ENCODE results near the gene FBXL15. TPM values are rescaled to one million over a fixed set of nuclear protein-coding genes. Genes with fewer than 3 reads are reported as not detected.

Gene FBXL15
- total and polyA plus RNA-seq, 2 donors (not counting 1 experiment from before 2014, with no cell fraction given): 2.8 to 7.3 TPM

DNA sequence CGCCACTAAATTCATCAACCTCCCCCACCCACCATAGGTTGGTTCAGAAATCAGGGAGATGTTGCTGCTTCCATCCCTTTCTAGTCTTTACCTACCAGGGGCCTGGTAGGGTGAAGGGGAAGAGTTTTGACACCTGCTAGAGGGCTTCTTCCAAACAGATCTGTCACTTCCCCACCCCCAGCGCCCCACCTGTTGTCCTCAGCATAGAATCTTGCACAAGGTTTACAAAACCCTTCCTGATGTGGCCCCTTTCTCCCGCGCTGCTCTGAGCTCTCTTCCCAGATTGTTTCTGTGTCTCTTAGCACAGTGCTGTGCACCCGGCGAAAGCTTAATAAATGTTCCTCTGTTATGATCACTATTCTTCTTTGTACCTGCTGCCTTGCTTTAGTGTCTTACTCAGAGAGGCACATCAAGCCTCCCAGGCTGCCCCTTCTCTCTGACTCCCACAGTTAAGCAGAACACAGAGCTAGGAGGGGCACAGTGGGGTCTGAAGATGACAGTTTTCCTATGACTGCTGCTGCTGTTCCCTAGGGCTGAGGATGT is 41.9 kb downstream of the FBXL15 start:
- DNase-seq (ENCODE audit: low read depth in 2 of 2): no peak
- H3K9ac ChIP-seq (ENCODE audit: insufficient read depth, low read length): no peak overlapping the region
- no peak overlapping the region for H2AFZ ChIP-seq (ENCODE audit: low read length)
- no peak overlapping the region for H3K4me3 ChIP-seq (replicated peaks in 1 of 4; ENCODE audit: control extremely low read depth in 1 of 4, insufficient read depth in 1 of 4, low read depth in 3 of 4, low read length in 4 of 4)
- H3K9me3 ChIP-seq (ENCODE audit: control insufficient read depth, insufficient read depth, low read depth, low read length): no peaks in the 10 kb centered on the region
- H3K27me3 ChIP-seq (ENCODE audit: control insufficient read depth, insufficient read depth, low read length): no peaks in the 10 kb centered on the region
- TF ChIP-seq EZH2 (IDR thresholded peaks at IDR 0.05; ENCODE audit: low read length, missing control alignments): no peak
- TF ChIP-seq, protein P1, sequence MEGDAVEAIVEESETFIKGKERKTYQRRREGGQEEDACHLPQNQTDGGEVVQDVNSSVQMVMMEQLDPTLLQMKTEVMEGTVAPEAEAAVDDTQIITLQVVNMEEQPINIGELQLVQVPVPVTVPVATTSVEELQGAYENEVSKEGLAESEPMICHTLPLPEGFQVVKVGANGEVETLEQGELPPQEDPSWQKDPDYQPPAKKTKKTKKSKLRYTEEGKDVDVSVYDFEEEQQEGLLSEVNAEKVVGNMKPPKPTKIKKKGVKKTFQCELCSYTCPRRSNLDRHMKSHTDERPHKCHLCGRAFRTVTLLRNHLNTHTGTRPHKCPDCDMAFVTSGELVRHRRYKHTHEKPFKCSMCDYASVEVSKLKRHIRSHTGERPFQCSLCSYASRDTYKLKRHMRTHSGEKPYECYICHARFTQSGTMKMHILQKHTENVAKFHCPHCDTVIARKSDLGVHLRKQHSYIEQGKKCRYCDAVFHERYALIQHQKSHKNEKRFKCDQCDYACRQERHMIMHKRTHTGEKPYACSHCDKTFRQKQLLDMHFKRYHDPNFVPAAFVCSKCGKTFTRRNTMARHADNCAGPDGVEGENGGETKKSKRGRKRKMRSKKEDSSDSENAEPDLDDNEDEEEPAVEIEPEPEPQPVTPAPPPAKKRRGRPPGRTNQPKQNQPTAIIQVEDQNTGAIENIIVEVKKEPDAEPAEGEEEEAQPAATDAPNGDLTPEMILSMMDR (conservative IDR thresholded peaks at IDR 0.05 in 1 of 2, IDR thresholded peaks at IDR 0.05 in 1 of 2; ENCODE audit: low read depth in 1 of 2, low read length in 2 of 2): no peak
- peak overlapping the region; percentile 37 for H3K4me2 ChIP-seq (ENCODE audit: extremely low read depth, insufficient read depth, low read length)
- H3K27ac ChIP-seq (ENCODE audit: insufficient read depth, low read length): no peak overlapping the region
- H3K36me3 ChIP-seq (ENCODE audit: control insufficient read depth, insufficient read depth, low read length): no peaks in the 10 kb centered on the region
- H4K20me1 ChIP-seq (ENCODE audit: control insufficient read depth, extremely low read depth, insufficient read depth, low read length): no peaks in the 10 kb centered on the region
- no peaks in the 10 kb centered on the region for H3K79me2 ChIP-seq (ENCODE audit: control insufficient read depth, insufficient read depth, low read length)
- no peaks in the 10 kb centered on the region for H3K4me1 ChIP-seq (ENCODE audit: control insufficient read depth, extremely low read depth, insufficient read depth, low read length)

DNA sequence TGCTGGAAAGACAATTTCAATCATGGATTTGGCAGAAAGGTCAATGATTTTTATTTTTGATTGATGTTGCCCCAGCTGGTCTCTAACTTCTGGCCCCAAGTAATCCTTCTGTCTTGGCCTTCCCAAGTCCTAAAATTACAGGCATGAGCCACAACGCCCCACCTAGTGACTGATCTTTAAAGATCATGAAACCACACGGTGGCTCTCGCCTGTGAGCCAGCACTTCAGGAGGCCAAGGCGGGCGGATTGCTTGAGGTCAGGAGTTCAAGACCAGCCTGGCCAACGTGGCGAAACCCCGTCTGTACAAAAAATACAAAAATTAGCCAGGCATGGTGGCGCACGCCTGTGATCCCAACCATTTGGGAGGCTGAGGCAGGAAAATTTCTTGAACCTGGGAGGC is 43.3 kb downstream of the FBXL15 start:
- H3K4me1 ChIP-seq (ENCODE audit: control insufficient read depth, extremely low read depth, insufficient read depth, low read length): peaks cover 2% of the 10 kb centered on the region

DNA sequence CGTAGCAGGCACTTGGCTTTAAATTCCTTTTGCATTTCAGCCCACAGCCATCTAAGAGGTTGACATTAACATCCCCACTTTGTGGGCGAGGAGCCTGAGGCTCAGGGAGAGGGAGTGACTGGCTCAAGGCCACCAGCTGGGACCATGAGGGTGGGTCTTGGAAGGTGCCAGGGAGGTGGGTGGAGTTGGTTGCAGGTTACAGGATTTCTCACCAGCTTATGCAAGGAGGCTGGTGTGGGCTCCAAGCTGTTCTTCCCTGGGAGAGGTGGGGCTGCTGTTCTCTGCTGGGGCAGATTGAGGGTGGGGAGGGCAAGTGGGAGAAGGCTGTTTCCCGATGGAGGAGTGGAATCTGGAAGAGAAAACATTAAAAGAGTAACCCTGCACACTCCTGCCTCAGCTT is 44.8 kb downstream of the FBXL15 start:
- H4K20me1 ChIP-seq (ENCODE audit: control insufficient read depth, extremely low read depth, insufficient read depth, low read length): no peaks in the 10 kb centered on the region
- H3K9me3 ChIP-seq (ENCODE audit: control insufficient read depth, insufficient read depth, low read depth, low read length): no peaks in the 10 kb centered on the region
- no peak for TF ChIP-seq EZH2 (IDR thresholded peaks at IDR 0.05; ENCODE audit: low read length, missing control alignments)
- TF ChIP-seq, protein P1 (conservative IDR thresholded peaks at IDR 0.05 in 1 of 2, IDR thresholded peaks at IDR 0.05 in 1 of 2; ENCODE audit: low read depth in 1 of 2, low read length in 2 of 2): no peak
- no peak overlapping the region for H3K4me3 ChIP-seq (replicated peaks in 1 of 4; ENCODE audit: control extremely low read depth in 1 of 4, insufficient read depth in 1 of 4, low read depth in 3 of 4, low read length in 4 of 4)
- no peak for DNase-seq (ENCODE audit: low read depth in 2 of 2)
- H3K79me2 ChIP-seq (ENCODE audit: control insufficient read depth, insufficient read depth, low read length): no peaks in the 10 kb centered on the region
- H3K27me3 ChIP-seq (ENCODE audit: control insufficient read depth, insufficient read depth, low read length): no peaks in the 10 kb centered on the region
- no peak overlapping the region for H2AFZ ChIP-seq (ENCODE audit: low read length)
- H3K4me2 ChIP-seq (ENCODE audit: extremely low read depth, insufficient read depth, low read length): no peak overlapping the region
- H3K36me3 ChIP-seq (ENCODE audit: control insufficient read depth, insufficient read depth, low read length): no peaks in the 10 kb centered on the region
- peaks cover 2% of the 10 kb centered on the region for H3K4me1 ChIP-seq (ENCODE audit: control insufficient read depth, extremely low read depth, insufficient read depth, low read length)
- no peak overlapping the region for H3K27ac ChIP-seq (ENCODE audit: insufficient read depth, low read length)
- no peak overlapping the region for H3K9ac ChIP-seq (ENCODE audit: insufficient read depth, low read length)

More for the DNA sequence above, 43.3 kb downstream of the FBXL15 start:
- H2AFZ ChIP-seq (ENCODE audit: low read length): no peak overlapping the region
- no peak overlapping the region for H3K9ac ChIP-seq (ENCODE audit: insufficient read depth, low read length)
- H3K9me3 ChIP-seq (ENCODE audit: control insufficient read depth, insufficient read depth, low read depth, low read length): no peaks in the 10 kb centered on the region
- H3K4me3 ChIP-seq (replicated peaks in 1 of 4; ENCODE audit: control extremely low read depth in 1 of 4, insufficient read depth in 1 of 4, low read depth in 3 of 4, low read length in 4 of 4): no peak overlapping the region
- no peak overlapping the region for H3K27ac ChIP-seq (ENCODE audit: insufficient read depth, low read length)
- no peak for DNase-seq (ENCODE audit: low read depth in 2 of 2)
- no peak overlapping the region for H3K4me2 ChIP-seq (ENCODE audit: extremely low read depth, insufficient read depth, low read length)
- H4K20me1 ChIP-seq (ENCODE audit: control insufficient read depth, extremely low read depth, insufficient read depth, low read length): no peaks in the 10 kb centered on the region
- no peaks in the 10 kb centered on the region for H3K36me3 ChIP-seq (ENCODE audit: control insufficient read depth, insufficient read depth, low read length)
- no peaks in the 10 kb centered on the region for H3K27me3 ChIP-seq (ENCODE audit: control insufficient read depth, insufficient read depth, low read length)
- TF ChIP-seq, protein P1 (conservative IDR thresholded peaks at IDR 0.05 in 1 of 2, IDR thresholded peaks at IDR 0.05 in 1 of 2; ENCODE audit: low read depth in 1 of 2, low read length in 2 of 2): no peak
- no peak for TF ChIP-seq EZH2 (IDR thresholded peaks at IDR 0.05; ENCODE audit: low read length, missing control alignments)
- no peaks in the 10 kb centered on the region for H3K79me2 ChIP-seq (ENCODE audit: control insufficient read depth, insufficient read depth, low read length)
